ENCODE data around the gene RNASE13. TPM values are rescaled to one million over a fixed set of nuclear protein-coding genes. Genes with fewer than 3 reads are reported as not detected.
"Not testable (repeated sequence)": the region's sequence is repeated elsewhere in the genome, so short reads cannot be mapped to it uniquely, and the experiment has no call there.

Gene RNASE13
- total RNA-seq, 1 donor from 2014 or later: not detected

GRCh38 chr14:21026274-21026987, 8.2 kb downstream of the RNASE13 start:
- DNase-seq (ENCODE audit: low spot score) (peak; percentile 76), ATAC-seq (peak; percentile 50)
- intact Hi-C loops (cut with DNase I): no loop called here

GRCh38 chr14:21025371-21026273, 9.0 kb downstream of the RNASE13 start:
- intact Hi-C loops (cut with DNase I): no loop called here
- DNase-seq (ENCODE audit: low spot score) (peak; percentile 88), ATAC-seq (peak; percentile 89)

- intact Hi-C loops (cut with DNase I): no loop called here
- ATAC-seq: peak; percentile 85
- DNase-seq (ENCODE audit: low spot score): peak; percentile 86
Observed at GRCh38 chr14:21024585-21025370, 9.8 kb downstream of the RNASE13 start, which contains the start of gene NDRG2. Gene NDRG2 (minus strand): TSS chr14:21025061. CDS start chr14:21023315, 1,746 bp downstream.

GRCh38 chr14:21023817-21024584, 10.6 kb downstream of the RNASE13 start:
- intact Hi-C loops (cut with DNase I): no loop called here
- ATAC-seq (no peak), DNase-seq (ENCODE audit: low spot score) (no peak)

GRCh38 chr14:21023174-21023573, 11.4 kb downstream of the RNASE13 start:
- no peak for DNase-seq (ENCODE audit: low spot score)

GRCh38 chr14:21022686-21023085, 11.9 kb downstream of the RNASE13 start:
- ATAC-seq (no peak), DNase-seq (ENCODE audit: low spot score) (no peak)
- intact Hi-C loops (cut with DNase I): no loop called here

More at GRCh38 chr14:21023174-21023573, 11.4 kb downstream of the RNASE13 start:
- ATAC-seq: no peak
- intact Hi-C loops (cut with DNase I): no loop called here

GRCh38 chr14:21020977-21021545, 13.5 kb downstream of the RNASE13 start:
- no peak for DNase-seq (ENCODE audit: low spot score)
- no peak for ATAC-seq
- intact Hi-C loops (cut with DNase I): no loop called here

GRCh38 chr14:21019366-21019765, 15.2 kb downstream of the RNASE13 start:
- DNase-seq (ENCODE audit: low spot score) (no peak), ATAC-seq (no peak)
- intact Hi-C loops (cut with DNase I): loop anchor here (5.0 kb wide), 1 partner anchor 73 kb away; no protein-coding TSS in a partner anchor

- DNase-seq (ENCODE audit: low spot score) (no peak), ATAC-seq (no peak)
- intact Hi-C loops (cut with DNase I): loop anchor here (5.0 kb wide), 1 partner anchor 74 kb away; no protein-coding TSS in a partner anchor
Observed at GRCh38 chr14:21018781-21019180, 15.8 kb downstream of the RNASE13 start.

GRCh38 chr14:21018286-21018685, 16.3 kb downstream of the RNASE13 start:
- intact Hi-C loops (cut with DNase I): loop anchor here (5.0 kb wide), 1 partner anchor 74 kb away; no protein-coding TSS in a partner anchor
- no peak for ATAC-seq

GRCh38 chr14:21017528-21018245, 16.9 kb downstream of the RNASE13 start:
- DNase-seq (ENCODE audit: low spot score): no peak
- ATAC-seq: no peak
- intact Hi-C loops (cut with DNase I): loop anchor here (5.0 kb wide), 1 partner anchor 75 kb away; no protein-coding TSS in a partner anchor

More at GRCh38 chr14:21018286-21018685, 16.3 kb downstream of the RNASE13 start:
- no peak for DNase-seq (ENCODE audit: low spot score)

GRCh38 chr14:21016413-21017190, 18.0 kb downstream of the RNASE13 start:
- intact Hi-C loops (cut with DNase I): loop anchor here (5.0 kb wide), 1 partner anchor 76 kb away; no protein-coding TSS in a partner anchor
- ATAC-seq (peak; percentile 21), DNase-seq (ENCODE audit: low spot score) (no peak)

- intact Hi-C loops (cut with DNase I): loop anchor here (5.0 kb wide), 1 partner anchor 77 kb away; no protein-coding TSS in a partner anchor
Observed at GRCh38 chr14:21015312-21015711, 19.3 kb downstream of the RNASE13 start.

GRCh38 chr14:21014761-21015190, 19.8 kb downstream of the RNASE13 start:
- ATAC-seq (peak; percentile 89), DNase-seq (ENCODE audit: low spot score) (peak; percentile 94)
- intact Hi-C loops (cut with DNase I): loop anchor here (5.0 kb wide), 1 partner anchor 78 kb away; no protein-coding TSS in a partner anchor

More at GRCh38 chr14:21015312-21015711, 19.3 kb downstream of the RNASE13 start:
- peak; percentile 38 for ATAC-seq
- DNase-seq (ENCODE audit: low spot score): no peak

- no peak for DNase-seq (ENCODE audit: low spot score)
- no peak for ATAC-seq
- intact Hi-C loops (cut with DNase I): no loop called here
Observed at GRCh38 chr14:21011136-21011535, 23.5 kb downstream of the RNASE13 start.

- ATAC-seq; DNase-seq (ENCODE audit: low spot score); intact Hi-C loops (cut with DNase I): not testable (repeated sequence)
Observed at GRCh38 chr14:21009721-21010120, 24.9 kb downstream of the RNASE13 start.

Measured in sciatic nerve (tissue), 2 donors.